Measurements from ENCODE around the gene PDPK1. TPM values are rescaled to one million over a fixed set of nuclear protein-coding genes. Genes with fewer than 3 reads are reported as not detected.

Gene PDPK1
- total and polyA plus RNA-seq, 4 donors, result 12.1 to 28.1 (median 18.2) TPM

DNA sequence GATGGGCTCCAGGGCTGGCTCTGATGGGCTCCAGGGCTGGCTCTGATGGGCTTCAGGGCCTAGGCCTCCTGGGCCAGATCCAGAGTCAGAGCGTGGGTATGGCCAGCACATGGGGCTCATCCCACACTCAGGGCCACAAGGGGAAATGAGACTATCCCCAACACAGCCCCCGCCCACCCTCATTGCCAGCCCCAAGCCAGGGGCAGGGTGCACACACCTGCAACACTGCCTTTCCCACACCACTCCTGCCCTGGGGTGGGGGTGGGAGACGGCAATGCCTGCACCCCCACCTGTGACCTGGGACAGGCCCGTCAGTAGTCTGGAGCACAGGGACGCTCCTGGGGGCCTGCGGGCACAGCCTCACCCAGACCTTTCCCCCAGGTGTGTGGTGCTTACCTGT, 38.4 kb upstream of the PDPK1 start:
- Histone ChIP-seq H3K27ac (ENCODE audit: low read depth in 1 of 2, low read length in 2 of 2) (no peak overlapping the region), H3K36me3 (ENCODE audit: control insufficient read depth in 4 of 4, insufficient read depth in 3 of 4, low read depth in 1 of 4, low read length in 3 of 4) (peaks cover 0 to 9% (median under 1%) of the 10 kb centered on the region in 4 donors), H3K27me3 (ENCODE audit: control insufficient read depth in 4 of 4, insufficient read depth in 4 of 4, low read length in 3 of 4) (no peaks in the 10 kb centered on the region), H3K9ac (ENCODE audit: low read depth in 1 of 2, low read length in 2 of 2) (no peak overlapping the region), H3K4me1 (ENCODE audit: control insufficient read depth in 4 of 4, insufficient read depth in 4 of 4, low read length in 3 of 4) (peaks cover 18 to 55% (median 37%) of the 10 kb centered on the region in 4 donors), H3K4me3 (ENCODE audit: low read depth in 1 of 3, low read length in 3 of 3) (no peak overlapping the region), H3K9me3 (ENCODE audit: control insufficient read depth in 4 of 4, low read length in 3 of 4) (no peaks in the 10 kb centered on the region)
- no peak for DNase-seq (ENCODE audit: low spot score)
- 92% methylated on average over 6 of the region's 6 CpGs for WGBS
- TF ChIP-seq JUND (IDR thresholded peaks at IDR 0.05) (no peak), HNF4A (conservative IDR thresholded peaks at IDR 0.05) (no peak), EGR1 (IDR thresholded peaks at IDR 0.05; ENCODE audit: low read depth in 2 of 2) (no peak), FOXA2 (IDR thresholded peaks at IDR 0.05) (no peak), GABPA (IDR thresholded peaks at IDR 0.05 in 1 of 2, conservative IDR thresholded peaks at IDR 0.05 in 1 of 2) (no peak), YY1 (IDR thresholded peaks at IDR 0.05) (no peak), RXRA (IDR thresholded peaks at IDR 0.05) (no peak), RAD21 (IDR thresholded peaks at IDR 0.05) (no peak), TAF1 (conservative IDR thresholded peaks at IDR 0.05) (no peak), NR2F2 (IDR thresholded peaks at IDR 0.05) (no peak)
- TF ChIP-seq, protein P1, sequence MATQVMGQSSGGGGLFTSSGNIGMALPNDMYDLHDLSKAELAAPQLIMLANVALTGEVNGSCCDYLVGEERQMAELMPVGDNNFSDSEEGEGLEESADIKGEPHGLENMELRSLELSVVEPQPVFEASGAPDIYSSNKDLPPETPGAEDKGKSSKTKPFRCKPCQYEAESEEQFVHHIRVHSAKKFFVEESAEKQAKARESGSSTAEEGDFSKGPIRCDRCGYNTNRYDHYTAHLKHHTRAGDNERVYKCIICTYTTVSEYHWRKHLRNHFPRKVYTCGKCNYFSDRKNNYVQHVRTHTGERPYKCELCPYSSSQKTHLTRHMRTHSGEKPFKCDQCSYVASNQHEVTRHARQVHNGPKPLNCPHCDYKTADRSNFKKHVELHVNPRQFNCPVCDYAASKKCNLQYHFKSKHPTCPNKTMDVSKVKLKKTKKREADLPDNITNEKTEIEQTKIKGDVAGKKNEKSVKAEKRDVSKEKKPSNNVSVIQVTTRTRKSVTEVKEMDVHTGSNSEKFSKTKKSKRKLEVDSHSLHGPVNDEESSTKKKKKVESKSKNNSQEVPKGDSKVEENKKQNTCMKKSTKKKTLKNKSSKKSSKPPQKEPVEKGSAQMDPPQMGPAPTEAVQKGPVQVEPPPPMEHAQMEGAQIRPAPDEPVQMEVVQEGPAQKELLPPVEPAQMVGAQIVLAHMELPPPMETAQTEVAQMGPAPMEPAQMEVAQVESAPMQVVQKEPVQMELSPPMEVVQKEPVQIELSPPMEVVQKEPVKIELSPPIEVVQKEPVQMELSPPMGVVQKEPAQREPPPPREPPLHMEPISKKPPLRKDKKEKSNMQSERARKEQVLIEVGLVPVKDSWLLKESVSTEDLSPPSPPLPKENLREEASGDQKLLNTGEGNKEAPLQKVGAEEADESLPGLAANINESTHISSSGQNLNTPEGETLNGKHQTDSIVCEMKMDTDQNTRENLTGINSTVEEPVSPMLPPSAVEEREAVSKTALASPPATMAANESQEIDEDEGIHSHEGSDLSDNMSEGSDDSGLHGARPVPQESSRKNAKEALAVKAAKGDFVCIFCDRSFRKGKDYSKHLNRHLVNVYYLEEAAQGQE (IDR thresholded peaks at IDR 0.05), result no peak
- TF ChIP-seq, protein P2, sequence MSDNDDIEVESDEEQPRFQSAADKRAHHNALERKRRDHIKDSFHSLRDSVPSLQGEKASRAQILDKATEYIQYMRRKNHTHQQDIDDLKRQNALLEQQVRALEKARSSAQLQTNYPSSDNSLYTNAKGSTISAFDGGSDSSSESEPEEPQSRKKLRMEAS (IDR thresholded peaks at IDR 0.05), result no peak

DNA sequence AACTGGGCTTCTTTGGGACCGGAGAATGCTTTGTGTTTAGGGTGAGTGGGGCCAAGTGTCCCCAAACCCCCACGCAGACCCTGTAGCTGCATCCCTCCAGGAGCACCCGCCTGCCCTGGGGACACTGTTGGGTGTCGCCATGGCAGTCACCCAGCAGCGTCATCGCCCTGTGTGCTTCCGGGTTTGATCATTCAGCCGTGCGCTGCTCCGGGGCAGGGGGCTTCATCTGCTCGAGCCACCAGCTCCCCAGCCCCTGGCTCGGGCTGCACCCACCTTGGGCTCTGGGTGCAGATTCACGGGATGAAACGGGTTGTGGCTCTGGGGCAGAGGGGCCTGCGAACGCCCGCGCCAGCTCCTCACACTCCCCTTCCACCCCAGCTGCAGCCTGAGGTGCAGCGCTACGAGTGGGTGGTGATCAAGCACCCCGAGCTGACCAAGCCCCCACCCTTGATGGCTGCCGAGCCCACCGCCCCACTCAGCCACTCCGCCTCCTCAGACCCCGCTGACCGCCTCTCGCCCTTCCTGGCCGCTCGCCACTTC, 37.9 kb upstream of the PDPK1 start:
- H3K36me3 ChIP-seq (ENCODE audit: control insufficient read depth in 4 of 4, insufficient read depth in 3 of 4, low read depth in 1 of 4, low read length in 3 of 4), result peaks cover 0 to 9% (median under 1%) of the 10 kb centered on the region in 4 donors
- H3K9ac ChIP-seq (ENCODE audit: low read depth in 1 of 2, low read length in 2 of 2), result no peak overlapping the region
- DNase-seq (ENCODE audit: low spot score), result no peak
- 94% methylated on average over 29 of the region's 29 CpGs for WGBS
- H3K4me3 ChIP-seq (ENCODE audit: low read depth in 1 of 3, low read length in 3 of 3), result no peak overlapping the region
- H3K9me3 ChIP-seq (ENCODE audit: control insufficient read depth in 4 of 4, low read length in 3 of 4), result no peaks in the 10 kb centered on the region
- TF ChIP-seq SP1 (IDR thresholded peaks at IDR 0.05) (no peak), FOXA2 (IDR thresholded peaks at IDR 0.05) (no peak), FOXA1 (IDR thresholded peaks at IDR 0.05) (no peak), TAF1 (conservative IDR thresholded peaks at IDR 0.05) (no peak), GABPA (IDR thresholded peaks at IDR 0.05 in 1 of 2, conservative IDR thresholded peaks at IDR 0.05 in 1 of 2) (no peak), NR2F2 (IDR thresholded peaks at IDR 0.05) (no peak), JUND (IDR thresholded peaks at IDR 0.05) (no peak), RAD21 (IDR thresholded peaks at IDR 0.05) (no peak), EGR1 (IDR thresholded peaks at IDR 0.05; ENCODE audit: low read depth in 2 of 2) (no peak)
- no peak overlapping the region for H3K27ac ChIP-seq (ENCODE audit: low read depth in 1 of 2, low read length in 2 of 2)
- H3K4me1 ChIP-seq (ENCODE audit: control insufficient read depth in 4 of 4, insufficient read depth in 4 of 4, low read length in 3 of 4), result peaks cover 18 to 55% (median 37%) of the 10 kb centered on the region in 4 donors
- no peaks in the 10 kb centered on the region for H3K27me3 ChIP-seq (ENCODE audit: control insufficient read depth in 4 of 4, insufficient read depth in 4 of 4, low read length in 3 of 4)

DNA sequence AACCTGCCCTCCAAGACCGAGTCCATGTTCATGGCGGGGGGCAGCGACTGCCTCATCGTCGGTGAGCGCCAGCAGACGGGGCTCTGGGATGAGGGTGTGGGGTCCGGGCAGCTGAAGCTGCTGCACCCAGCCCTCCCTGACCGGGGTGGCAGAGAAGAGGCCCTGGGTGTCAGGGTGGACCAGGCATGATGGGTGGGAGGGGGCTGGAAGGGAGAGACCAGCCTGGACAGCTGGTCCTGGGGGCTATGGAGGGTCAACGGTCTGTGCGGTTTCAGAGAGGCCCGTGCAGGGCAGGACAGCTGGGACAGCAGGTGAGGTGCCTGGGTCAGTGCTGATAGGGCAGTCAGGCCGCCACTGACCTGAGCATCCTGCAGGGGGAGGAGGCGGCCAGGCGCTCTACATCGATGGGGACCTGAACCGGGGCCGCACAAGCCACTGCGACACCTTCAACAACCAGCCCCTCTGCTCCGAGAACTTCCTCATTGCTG, 37.3 kb upstream of the PDPK1 start:
- H3K4me1 ChIP-seq (ENCODE audit: control insufficient read depth in 4 of 4, insufficient read depth in 4 of 4, low read length in 3 of 4), result peaks cover 18 to 55% (median 37%) of the 10 kb centered on the region in 4 donors
- H3K27me3 ChIP-seq (ENCODE audit: control insufficient read depth in 4 of 4, insufficient read depth in 4 of 4, low read length in 3 of 4), result no peaks in the 10 kb centered on the region
- WGBS, result 81% methylated on average over 20 of the region's 20 CpGs
- H3K27ac ChIP-seq (ENCODE audit: low read depth in 1 of 2, low read length in 2 of 2), result no peak overlapping the region
- H3K4me3 ChIP-seq (ENCODE audit: low read depth in 1 of 3, low read length in 3 of 3), result no peak overlapping the region
- H3K9ac ChIP-seq (ENCODE audit: low read depth in 1 of 2, low read length in 2 of 2), result no peak overlapping the region
- no peaks in the 10 kb centered on the region for H3K9me3 ChIP-seq (ENCODE audit: control insufficient read depth in 4 of 4, low read length in 3 of 4)
- no peak for DNase-seq (ENCODE audit: low spot score)
- H3K36me3 ChIP-seq (ENCODE audit: control insufficient read depth in 4 of 4, insufficient read depth in 3 of 4, low read depth in 1 of 4, low read length in 3 of 4), result peaks cover 0 to 9% (median under 1%) of the 10 kb centered on the region in 4 donors
- no peak for TF ChIP-seq JUND (IDR thresholded peaks at IDR 0.05)
- TF ChIP-seq, protein P2 (IDR thresholded peaks at IDR 0.05), result no peak
- TF ChIP-seq EGR1 (IDR thresholded peaks at IDR 0.05; ENCODE audit: low read depth in 2 of 2), result no peak
- no peak for TF ChIP-seq NR2F2 (IDR thresholded peaks at IDR 0.05)
- TF ChIP-seq GABPA (IDR thresholded peaks at IDR 0.05 in 1 of 2, conservative IDR thresholded peaks at IDR 0.05 in 1 of 2), result no peak
- no peak for TF ChIP-seq HNF4G (IDR thresholded peaks at IDR 0.05)
- TF ChIP-seq, protein P3, sequence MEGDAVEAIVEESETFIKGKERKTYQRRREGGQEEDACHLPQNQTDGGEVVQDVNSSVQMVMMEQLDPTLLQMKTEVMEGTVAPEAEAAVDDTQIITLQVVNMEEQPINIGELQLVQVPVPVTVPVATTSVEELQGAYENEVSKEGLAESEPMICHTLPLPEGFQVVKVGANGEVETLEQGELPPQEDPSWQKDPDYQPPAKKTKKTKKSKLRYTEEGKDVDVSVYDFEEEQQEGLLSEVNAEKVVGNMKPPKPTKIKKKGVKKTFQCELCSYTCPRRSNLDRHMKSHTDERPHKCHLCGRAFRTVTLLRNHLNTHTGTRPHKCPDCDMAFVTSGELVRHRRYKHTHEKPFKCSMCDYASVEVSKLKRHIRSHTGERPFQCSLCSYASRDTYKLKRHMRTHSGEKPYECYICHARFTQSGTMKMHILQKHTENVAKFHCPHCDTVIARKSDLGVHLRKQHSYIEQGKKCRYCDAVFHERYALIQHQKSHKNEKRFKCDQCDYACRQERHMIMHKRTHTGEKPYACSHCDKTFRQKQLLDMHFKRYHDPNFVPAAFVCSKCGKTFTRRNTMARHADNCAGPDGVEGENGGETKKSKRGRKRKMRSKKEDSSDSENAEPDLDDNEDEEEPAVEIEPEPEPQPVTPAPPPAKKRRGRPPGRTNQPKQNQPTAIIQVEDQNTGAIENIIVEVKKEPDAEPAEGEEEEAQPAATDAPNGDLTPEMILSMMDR (IDR thresholded peaks at IDR 0.05; ENCODE audit: low read depth, low read length, missing input control), result no peak
- TF ChIP-seq HNF4A (conservative IDR thresholded peaks at IDR 0.05), result no peak
- TF ChIP-seq, protein P1 (IDR thresholded peaks at IDR 0.05), result no peak
- no peak for TF ChIP-seq YY1 (IDR thresholded peaks at IDR 0.05)
